Measurements from ENCODE around the gene REEP3. TPM values are rescaled to one million over a fixed set of nuclear protein-coding genes. Genes with fewer than 3 reads are reported as not detected.

Gene REEP3
- total RNA-seq, 1 experiment from 2014 or later = 94.7 TPM

- intact Hi-C loops (cut with micrococcal nuclease; ENCODE audit: unreplicated experiment) = no loop called here
- Mint-ChIP-seq H3K36me3 (ENCODE audit: insufficient read depth, unreplicated experiment) (no peaks in the 10 kb centered on the region), H3K4me1 (ENCODE audit: low read depth, unreplicated experiment) (no peaks in the 10 kb centered on the region), H3K27me3 (ENCODE audit: unreplicated experiment) (no peaks in the 10 kb centered on the region), H3K4me3 (ENCODE audit: low read depth, unreplicated experiment) (no peak overlapping the region), H3K27ac (ENCODE audit: unreplicated experiment) (no peak overlapping the region), H3K9me3 (ENCODE audit: low read depth, unreplicated experiment) (no peaks in the 10 kb centered on the region)
- BruUV-seq (replicated peaks) = no TSS peak
- TF ChIP-seq CTCF (IDR thresholded peaks at IDR 0.05; ENCODE audit: unreplicated experiment) = no peak
- CTCF ChIA-PET = interaction anchor here (0.6 kb wide), 1 partner anchor 201 kb away, joined by 3 read pairs; no protein-coding TSS in a partner anchor
- DNase-seq = no peak
These were observed 41.0 kb upstream of the REEP3 start for GRCh38 chr10:63480237-63480636.

- no peaks in the 10 kb centered on the region for H3K9me3 Mint-ChIP-seq (ENCODE audit: low read depth, unreplicated experiment)
- no peak overlapping the region for H3K27ac Mint-ChIP-seq (ENCODE audit: unreplicated experiment)
- TF ChIP-seq CTCF (IDR thresholded peaks at IDR 0.05; ENCODE audit: unreplicated experiment) = no peak
- CTCF ChIA-PET = no interaction called here
- no peaks in the 10 kb centered on the region for H3K36me3 Mint-ChIP-seq (ENCODE audit: insufficient read depth, unreplicated experiment)
- H3K4me3 Mint-ChIP-seq (ENCODE audit: low read depth, unreplicated experiment) = no peak overlapping the region
- no peaks in the 10 kb centered on the region for H3K4me1 Mint-ChIP-seq (ENCODE audit: low read depth, unreplicated experiment)
- BruUV-seq (replicated peaks) = no TSS peak
- DNase-seq = no peak
- intact Hi-C loops (cut with micrococcal nuclease; ENCODE audit: unreplicated experiment) = no loop called here
- H3K27me3 Mint-ChIP-seq (ENCODE audit: unreplicated experiment) = no peaks in the 10 kb centered on the region
These were observed 39.3 kb upstream of the REEP3 start for GRCh38 chr10:63481815-63482421.

GRCh38 chr10:63483983-63484382, 37.2 kb upstream of the REEP3 start:
- TF ChIP-seq CTCF (IDR thresholded peaks at IDR 0.05; ENCODE audit: unreplicated experiment) = no peak
- Mint-ChIP-seq H3K4me3 (ENCODE audit: low read depth, unreplicated experiment) (no peak overlapping the region), H3K36me3 (ENCODE audit: insufficient read depth, unreplicated experiment) (no peaks in the 10 kb centered on the region), H3K27ac (ENCODE audit: unreplicated experiment) (no peak overlapping the region), H3K9me3 (ENCODE audit: low read depth, unreplicated experiment) (no peaks in the 10 kb centered on the region), H3K4me1 (ENCODE audit: low read depth, unreplicated experiment) (no peaks in the 10 kb centered on the region), H3K27me3 (ENCODE audit: unreplicated experiment) (no peaks in the 10 kb centered on the region)
- no TSS peak for BruUV-seq (replicated peaks)
- DNase-seq = no peak
- CTCF ChIA-PET = no interaction called here
- intact Hi-C loops (cut with micrococcal nuclease; ENCODE audit: unreplicated experiment) = no loop called here

GRCh38 chr10:63487990-63488389, 33.2 kb upstream of the REEP3 start:
- intact Hi-C loops (cut with micrococcal nuclease; ENCODE audit: unreplicated experiment) = no loop called here
- no peaks in the 10 kb centered on the region for H3K27me3 Mint-ChIP-seq (ENCODE audit: unreplicated experiment)
- peaks cover 5% of the 10 kb centered on the region for H3K36me3 Mint-ChIP-seq (ENCODE audit: insufficient read depth, unreplicated experiment)
- H3K4me3 Mint-ChIP-seq (ENCODE audit: low read depth, unreplicated experiment) = no peak overlapping the region
- no peak for DNase-seq
- no peaks in the 10 kb centered on the region for H3K9me3 Mint-ChIP-seq (ENCODE audit: low read depth, unreplicated experiment)
- no peak for TF ChIP-seq CTCF (IDR thresholded peaks at IDR 0.05; ENCODE audit: unreplicated experiment)
- no peak overlapping the region for H3K27ac Mint-ChIP-seq (ENCODE audit: unreplicated experiment)
- H3K4me1 Mint-ChIP-seq (ENCODE audit: low read depth, unreplicated experiment) = no peaks in the 10 kb centered on the region
- CTCF ChIA-PET = no interaction called here
- BruUV-seq (replicated peaks) = no TSS peak

All from Calu3 (cell line).